Measurements from ENCODE around the gene TNFRSF14. TPM values are rescaled to one million over a fixed set of nuclear protein-coding genes. Genes with fewer than 3 reads are reported as not detected.

The TNFRSF14 gene
- total and polyA plus RNA-seq, 2 of the 13 experiments (the other 11 are each of a cell fraction or from before 2014, with no cell fraction given), result 11.9 to 49.9 TPM

DNA sequence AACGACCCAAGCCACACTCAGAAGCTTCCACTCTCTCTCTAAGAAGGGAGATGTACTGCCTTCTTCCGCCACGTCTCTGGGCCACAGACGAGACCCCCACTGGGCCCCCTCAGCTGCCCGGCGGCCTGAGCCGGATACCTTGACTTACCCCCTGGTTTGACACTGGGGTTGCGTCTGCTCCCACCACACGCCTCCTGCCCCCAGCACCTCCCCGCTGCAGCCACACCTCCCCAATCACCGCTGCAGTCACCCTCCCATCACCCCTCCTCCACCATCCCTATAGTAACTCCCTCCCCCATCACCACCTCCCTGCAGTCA is 40.4 kb upstream of the TNFRSF14 start:
- Histone ChIP-seq H4K20me1 (ENCODE audit: insufficient read depth, low read length) (no peaks in the 10 kb centered on the region), H2AFZ (ENCODE audit: low read length) (no peak overlapping the region), H3K27ac (ENCODE audit: extremely low read length, insufficient read depth, low read length) (no peak overlapping the region), H3K4me3 (replicated peaks in 1 of 3; ENCODE audit: insufficient read depth in 1 of 3, low read depth in 2 of 3, low read length in 3 of 3) (no peak overlapping the region), H3K9ac (ENCODE audit: insufficient read depth, low read depth, low read length) (no peak overlapping the region), H3K79me2 (ENCODE audit: insufficient read depth, low read length) (no peaks in the 10 kb centered on the region), H3K27me3 (ENCODE audit: control insufficient read depth in 1 of 2, insufficient read depth in 2 of 2, low read length in 2 of 2) (no peaks in the 10 kb centered on the region), H3K36me3 (replicated peaks in 1 of 2; ENCODE audit: control insufficient read depth in 1 of 2, insufficient read depth in 2 of 2, low read length in 2 of 2) (peaks cover 32 to 76% of the 10 kb centered on the region in 2 experiments), H3K4me2 (ENCODE audit: low read depth, low read length) (no peak overlapping the region), H3K4me1 (ENCODE audit: insufficient read depth, low read length) (no peaks in the 10 kb centered on the region), H3K9me3 (ENCODE audit: low read length) (no peaks in the 10 kb centered on the region)
- WGBS (ENCODE audit: low lambda C conversion rate), result 98% methylated on average over 4 of the region's 11 CpGs
- ATAC-seq (no peak), FAIRE-seq (no peak), DNase-seq (ENCODE audit: low spot score) (no peak)
- intact Hi-C loops (cut with micrococcal nuclease; ENCODE audit: unreplicated experiment), result no loop called here
- in situ Hi-C loops (cut with HindIII; ENCODE audit: extremely low pct_ligation_motif_present, low pct_unique_long_range_greater_than_20kb), result loop anchor here (25.0 kb wide), 1 partner anchor 328 kb away; the partner anchor contains the start of gene FAAP20
- TF ChIP-seq MYNN (CRISPR knock-in tag; IDR thresholded peaks at IDR 0.05; ENCODE audit: low read depth) (no peak), HNRNPK (IDR thresholded peaks at IDR 0.05; ENCODE audit: low read depth, low read length, poor library complexity, severe bottlenecking) (no peak), KDM2A (CRISPR knock-in tag; IDR thresholded peaks at IDR 0.05; ENCODE audit: borderline replicate concordance, low read depth) (no peak), ZFP37 (CRISPR knock-in tag; IDR thresholded peaks at IDR 0.05; ENCODE audit: borderline replicate concordance) (no peak)
- ChIA-PET CTCF (ENCODE audit: low intra/inter-chr PET ratio, low total read pairs) (no interaction called here), POLR2A (no interaction called here)
- no TSS peak for BruUV-seq (replicated peaks)

GRCh38 chr1:2516124-2516523 is 40.0 kb upstream of the TNFRSF14 start:
- H3K4me3 ChIP-seq (replicated peaks in 1 of 3; ENCODE audit: insufficient read depth in 1 of 3, low read depth in 2 of 3, low read length in 3 of 3), result no peak overlapping the region
- H3K27ac ChIP-seq (ENCODE audit: extremely low read length, insufficient read depth, low read length), result no peak overlapping the region
- no peak overlapping the region for H2AFZ ChIP-seq (ENCODE audit: low read length)
- H3K27me3 ChIP-seq (ENCODE audit: control insufficient read depth in 1 of 2, insufficient read depth in 2 of 2, low read length in 2 of 2), result no peaks in the 10 kb centered on the region
- FAIRE-seq (no peak), ATAC-seq (no peak), DNase-seq (ENCODE audit: low spot score) (no peak)
- POLR2A ChIA-PET, result no interaction called here
- H3K4me1 ChIP-seq (ENCODE audit: insufficient read depth, low read length), result no peaks in the 10 kb centered on the region
- no peaks in the 10 kb centered on the region for H4K20me1 ChIP-seq (ENCODE audit: insufficient read depth, low read length)
- CTCF ChIA-PET (ENCODE audit: low intra/inter-chr PET ratio, low total read pairs), result no interaction called here
- intact Hi-C loops (cut with micrococcal nuclease; ENCODE audit: unreplicated experiment) (no loop called here), in situ Hi-C loops (cut with HindIII; ENCODE audit: extremely low pct_ligation_motif_present, low pct_unique_long_range_greater_than_20kb) (loop anchor here (25.0 kb wide), 1 partner anchor 329 kb away; the partner anchor contains the start of gene FAAP20)
- no peak overlapping the region for H3K9ac ChIP-seq (ENCODE audit: insufficient read depth, low read depth, low read length)
- H3K4me2 ChIP-seq (ENCODE audit: low read depth, low read length), result no peak overlapping the region
- no peaks in the 10 kb centered on the region for H3K79me2 ChIP-seq (ENCODE audit: insufficient read depth, low read length)
- H3K36me3 ChIP-seq (replicated peaks in 1 of 2; ENCODE audit: control insufficient read depth in 1 of 2, insufficient read depth in 2 of 2, low read length in 2 of 2), result peaks cover 35 to 77% of the 10 kb centered on the region in 2 experiments
- no TSS peak for BruUV-seq (replicated peaks)
- WGBS (ENCODE audit: low lambda C conversion rate), result 91% methylated on average over 14 of the region's 17 CpGs
- H3K9me3 ChIP-seq (ENCODE audit: low read length), result no peaks in the 10 kb centered on the region
- TF ChIP-seq ZC3H13 (CRISPR knock-in tag; IDR thresholded peaks at IDR 0.05), result no peak
- TF ChIP-seq LRRFIP1 (CRISPR knock-in tag; conservative IDR thresholded peaks at IDR 0.05), result no peak
- TF ChIP-seq ZNF710 (CRISPR knock-in tag; IDR thresholded peaks at IDR 0.05; ENCODE audit: borderline replicate concordance), result no peak
- TF ChIP-seq HNRNPL (IDR thresholded peaks at IDR 0.05; ENCODE audit: low read depth, low read length), result no peak
- TF ChIP-seq ATF3 (CRISPR knock-in tag; IDR thresholded peaks at IDR 0.05), result no peak
- TF ChIP-seq TBP (CRISPR knock-in tag; IDR thresholded peaks at IDR 0.05), result no peak
- TF ChIP-seq ZNF180 (CRISPR knock-in tag; IDR thresholded peaks at IDR 0.05; ENCODE audit: borderline replicate concordance, low read depth), result no peak
- no peak for TF ChIP-seq ZNF552 (CRISPR knock-in tag; IDR thresholded peaks at IDR 0.05; ENCODE audit: borderline replicate concordance)
- no peak for TF ChIP-seq TAF1 (CRISPR knock-in tag; IDR thresholded peaks at IDR 0.05)

Data from HepG2 (cell line).